Measurements from ENCODE around the gene CDKN2A.

The CDKN2A gene

GRCh38 chr9:21969951-21970799 is 24.0 kb downstream of the CDKN2A start:
- Histone ChIP-seq H3K9me3 (ENCODE audit: control insufficient read depth in 1 of 2, low read length in 2 of 2) (no peaks in the 10 kb centered on the region), H3K9ac (ENCODE audit: low read depth in 1 of 2, low read length in 2 of 2) (no peak overlapping the region), H3K27ac (ENCODE audit: low read depth, low read length) (no peak overlapping the region), H3K36me3 (ENCODE audit: control insufficient read depth in 1 of 2, insufficient read depth in 2 of 2, low read length in 2 of 2) (no peaks in the 10 kb centered on the region), H3K4me1 (ENCODE audit: control insufficient read depth in 1 of 2, insufficient read depth in 2 of 2, low read length in 2 of 2) (peaks cover 6 to 15% of the 10 kb centered on the region in 2 donors), H3K4me3 (ENCODE audit: low read depth in 1 of 2, low read length in 2 of 2) (no peak overlapping the region), H3K27me3 (ENCODE audit: control insufficient read depth in 1 of 2, insufficient read depth in 2 of 2, low read length in 2 of 2) (peaks cover 90 to 96% of the 10 kb centered on the region in 2 donors)

- Histone ChIP-seq H3K9ac (ENCODE audit: low read depth in 1 of 2, low read length in 2 of 2) (no peak overlapping the region), H3K4me3 (ENCODE audit: low read depth in 1 of 2, low read length in 2 of 2) (no peak overlapping the region), H3K27me3 (ENCODE audit: control insufficient read depth in 1 of 2, insufficient read depth in 2 of 2, low read length in 2 of 2) (peaks cover 88 to 94% of the 10 kb centered on the region in 2 donors), H3K9me3 (ENCODE audit: control insufficient read depth in 1 of 2, low read length in 2 of 2) (no peaks in the 10 kb centered on the region), H3K36me3 (ENCODE audit: control insufficient read depth in 1 of 2, insufficient read depth in 2 of 2, low read length in 2 of 2) (no peaks in the 10 kb centered on the region), H3K27ac (ENCODE audit: low read depth, low read length) (no peak overlapping the region), H3K4me1 (ENCODE audit: control insufficient read depth in 1 of 2, insufficient read depth in 2 of 2, low read length in 2 of 2) (peaks cover 10 to 14% of the 10 kb centered on the region in 2 donors)
These were observed 24.9 kb downstream of the CDKN2A start for GRCh38 chr9:21969011-21969940.

- no peak overlapping the region for H3K27ac ChIP-seq (ENCODE audit: low read depth, low read length)
- no peak overlapping the region for H3K9ac ChIP-seq (ENCODE audit: low read depth in 1 of 2, low read length in 2 of 2)
- no peak overlapping the region for H3K4me3 ChIP-seq (ENCODE audit: low read depth in 1 of 2, low read length in 2 of 2)
- H3K9me3 ChIP-seq (ENCODE audit: control insufficient read depth in 1 of 2, low read length in 2 of 2) = no peaks in the 10 kb centered on the region
- peaks cover 81 to 89% of the 10 kb centered on the region in 2 donors for H3K27me3 ChIP-seq (ENCODE audit: control insufficient read depth in 1 of 2, insufficient read depth in 2 of 2, low read length in 2 of 2)
- no peaks in the 10 kb centered on the region for H3K36me3 ChIP-seq (ENCODE audit: control insufficient read depth in 1 of 2, insufficient read depth in 2 of 2, low read length in 2 of 2)
- H3K4me1 ChIP-seq (ENCODE audit: control insufficient read depth in 1 of 2, insufficient read depth in 2 of 2, low read length in 2 of 2) = peaks cover 10 to 13% of the 10 kb centered on the region in 2 donors
These were observed 25.7 kb downstream of the CDKN2A start for GRCh38 chr9:21968331-21969010.

- H3K4me3 ChIP-seq (ENCODE audit: low read depth in 1 of 2, low read length in 2 of 2) = no peak overlapping the region
- H3K27me3 ChIP-seq (ENCODE audit: control insufficient read depth in 1 of 2, insufficient read depth in 2 of 2, low read length in 2 of 2) = peaks cover 76 to 83% of the 10 kb centered on the region in 2 donors
- H3K4me1 ChIP-seq (ENCODE audit: control insufficient read depth in 1 of 2, insufficient read depth in 2 of 2, low read length in 2 of 2) = peaks cover 10 to 13% of the 10 kb centered on the region in 2 donors
- H3K9me3 ChIP-seq (ENCODE audit: control insufficient read depth in 1 of 2, low read length in 2 of 2) = no peaks in the 10 kb centered on the region
- H3K9ac ChIP-seq (ENCODE audit: low read depth in 1 of 2, low read length in 2 of 2) = no peak overlapping the region
- H3K36me3 ChIP-seq (ENCODE audit: control insufficient read depth in 1 of 2, insufficient read depth in 2 of 2, low read length in 2 of 2) = no peaks in the 10 kb centered on the region
- H3K27ac ChIP-seq (ENCODE audit: low read depth, low read length) = no peak overlapping the region
These were observed 26.5 kb downstream of the CDKN2A start for GRCh38 chr9:21967702-21968101.

- H3K27me3 ChIP-seq (ENCODE audit: control insufficient read depth in 1 of 2, insufficient read depth in 2 of 2, low read length in 2 of 2) = peaks cover 71 to 77% of the 10 kb centered on the region in 2 donors
These were observed 27.0 kb downstream of the CDKN2A start for GRCh38 chr9:21967169-21967568.

GRCh38 chr9:21966140-21966851 is 27.9 kb downstream of the CDKN2A start:
- Histone ChIP-seq H3K9me3 (ENCODE audit: control insufficient read depth in 1 of 2, low read length in 2 of 2) (no peaks in the 10 kb centered on the region), H3K27ac (ENCODE audit: low read depth, low read length) (no peak overlapping the region), H3K4me1 (ENCODE audit: control insufficient read depth in 1 of 2, insufficient read depth in 2 of 2, low read length in 2 of 2) (peaks cover 10 to 13% of the 10 kb centered on the region in 2 donors), H3K9ac (ENCODE audit: low read depth in 1 of 2, low read length in 2 of 2) (no peak overlapping the region), H3K36me3 (ENCODE audit: control insufficient read depth in 1 of 2, insufficient read depth in 2 of 2, low read length in 2 of 2) (no peaks in the 10 kb centered on the region), H3K27me3 (ENCODE audit: control insufficient read depth in 1 of 2, insufficient read depth in 2 of 2, low read length in 2 of 2) (peaks cover 68 to 74% of the 10 kb centered on the region in 2 donors), H3K4me3 (ENCODE audit: low read depth in 1 of 2, low read length in 2 of 2) (no peak overlapping the region)

More at GRCh38 chr9:21967169-21967568, 27.0 kb downstream of the CDKN2A start:
- H3K9ac ChIP-seq (ENCODE audit: low read depth in 1 of 2, low read length in 2 of 2) = no peak overlapping the region
- no peaks in the 10 kb centered on the region for H3K36me3 ChIP-seq (ENCODE audit: control insufficient read depth in 1 of 2, insufficient read depth in 2 of 2, low read length in 2 of 2)
- no peak overlapping the region for H3K27ac ChIP-seq (ENCODE audit: low read depth, low read length)
- no peaks in the 10 kb centered on the region for H3K9me3 ChIP-seq (ENCODE audit: control insufficient read depth in 1 of 2, low read length in 2 of 2)
- H3K4me3 ChIP-seq (ENCODE audit: low read depth in 1 of 2, low read length in 2 of 2) = no peak overlapping the region
- H3K4me1 ChIP-seq (ENCODE audit: control insufficient read depth in 1 of 2, insufficient read depth in 2 of 2, low read length in 2 of 2) = peaks cover 10 to 13% of the 10 kb centered on the region in 2 donors

GRCh38 chr9:21965401-21965951 is 28.7 kb downstream of the CDKN2A start:
- H3K27me3 ChIP-seq (ENCODE audit: control insufficient read depth in 1 of 2, insufficient read depth in 2 of 2, low read length in 2 of 2) = peaks cover 60 to 68% of the 10 kb centered on the region in 2 donors
- no peak overlapping the region for H3K27ac ChIP-seq (ENCODE audit: low read depth, low read length)
- no peaks in the 10 kb centered on the region for H3K36me3 ChIP-seq (ENCODE audit: control insufficient read depth in 1 of 2, insufficient read depth in 2 of 2, low read length in 2 of 2)
- H3K4me3 ChIP-seq (ENCODE audit: low read depth in 1 of 2, low read length in 2 of 2) = peak overlapping the region; percentile 68 to 73
- H3K9me3 ChIP-seq (ENCODE audit: control insufficient read depth in 1 of 2, low read length in 2 of 2) = no peaks in the 10 kb centered on the region
- peaks cover 10 to 13% of the 10 kb centered on the region in 2 donors for H3K4me1 ChIP-seq (ENCODE audit: control insufficient read depth in 1 of 2, insufficient read depth in 2 of 2, low read length in 2 of 2)
- H3K9ac ChIP-seq (ENCODE audit: low read depth in 1 of 2, low read length in 2 of 2) = peak overlapping the region in 1 of 2 donors; percentile 25

GRCh38 chr9:21964925-21965385 is 29.2 kb downstream of the CDKN2A start:
- no peak overlapping the region for H3K27ac ChIP-seq (ENCODE audit: low read depth, low read length)
- H3K4me3 ChIP-seq (ENCODE audit: low read depth in 1 of 2, low read length in 2 of 2) = peak overlapping the region; percentile 68 to 73
- peaks cover 55 to 63% of the 10 kb centered on the region in 2 donors for H3K27me3 ChIP-seq (ENCODE audit: control insufficient read depth in 1 of 2, insufficient read depth in 2 of 2, low read length in 2 of 2)

GRCh38 chr9:21961569-21961968 is 32.6 kb downstream of the CDKN2A start:
- H3K4me3 ChIP-seq (ENCODE audit: low read depth in 1 of 2, low read length in 2 of 2) = no peak overlapping the region
- peaks cover 22 to 29% of the 10 kb centered on the region in 2 donors for H3K27me3 ChIP-seq (ENCODE audit: control insufficient read depth in 1 of 2, insufficient read depth in 2 of 2, low read length in 2 of 2)
- peaks cover 10 to 13% of the 10 kb centered on the region in 2 donors for H3K4me1 ChIP-seq (ENCODE audit: control insufficient read depth in 1 of 2, insufficient read depth in 2 of 2, low read length in 2 of 2)
- no peaks in the 10 kb centered on the region for H3K36me3 ChIP-seq (ENCODE audit: control insufficient read depth in 1 of 2, insufficient read depth in 2 of 2, low read length in 2 of 2)
- no peaks in the 10 kb centered on the region for H3K9me3 ChIP-seq (ENCODE audit: control insufficient read depth in 1 of 2, low read length in 2 of 2)
- no peak overlapping the region for H3K27ac ChIP-seq (ENCODE audit: low read depth, low read length)
- no peak overlapping the region for H3K9ac ChIP-seq (ENCODE audit: low read depth in 1 of 2, low read length in 2 of 2)

More at GRCh38 chr9:21964925-21965385, 29.2 kb downstream of the CDKN2A start:
- Histone ChIP-seq H3K9ac (ENCODE audit: low read depth in 1 of 2, low read length in 2 of 2) (peak overlapping the region in 1 of 2 donors; percentile 25), H3K9me3 (ENCODE audit: control insufficient read depth in 1 of 2, low read length in 2 of 2) (no peaks in the 10 kb centered on the region), H3K4me1 (ENCODE audit: control insufficient read depth in 1 of 2, insufficient read depth in 2 of 2, low read length in 2 of 2) (peaks cover 10 to 13% of the 10 kb centered on the region in 2 donors), H3K36me3 (ENCODE audit: control insufficient read depth in 1 of 2, insufficient read depth in 2 of 2, low read length in 2 of 2) (no peaks in the 10 kb centered on the region)

All from duodenal mucosa (tissue), 2 donors.